A549 treated with DMSO at 1 μM for 4 hours (cell line): ENCODE data around the gene GPR152. TPM values are rescaled to one million over a fixed set of nuclear protein-coding genes. Genes with fewer than 3 reads are reported as not detected.

Source experiments
- total RNA-seq: library from RNA; stranded (reverse); fragments of 200-300 nt; extraction: Qiagen RNA extraction; gene quantifications from 5 replicates; pipeline ENCODE4 v1.2.3, GENCODE V29; 2022; ENCODE audit warnings: low read depth

GPR152 gene
- total RNA-seq = 0.06 TPM in 1 of 5 replicates, not detected in the others

GRCh38 chr11:67452141-67452952 lies at the start of gene GPR152:
Gene GPR152 (minus strand): TSS chr11:67452729. CDS start chr11:67452724, 5 bp downstream.

GRCh38 chr11:67482827-67483798 lies 30.6 kb upstream of the GPR152 start, which contains the start of gene AIP:
Gene AIP (plus strand): TSS chr11:67483026. CDS start chr11:67483159, 133 bp downstream.

GRCh38 chr11:67468759-67469507 lies 16.4 kb upstream of the GPR152 start, which contains the start of gene TMEM134:
Gene TMEM134 (minus strand): TSS chr11:67469251. CDS start chr11:67469192, 59 bp downstream.

DNA sequence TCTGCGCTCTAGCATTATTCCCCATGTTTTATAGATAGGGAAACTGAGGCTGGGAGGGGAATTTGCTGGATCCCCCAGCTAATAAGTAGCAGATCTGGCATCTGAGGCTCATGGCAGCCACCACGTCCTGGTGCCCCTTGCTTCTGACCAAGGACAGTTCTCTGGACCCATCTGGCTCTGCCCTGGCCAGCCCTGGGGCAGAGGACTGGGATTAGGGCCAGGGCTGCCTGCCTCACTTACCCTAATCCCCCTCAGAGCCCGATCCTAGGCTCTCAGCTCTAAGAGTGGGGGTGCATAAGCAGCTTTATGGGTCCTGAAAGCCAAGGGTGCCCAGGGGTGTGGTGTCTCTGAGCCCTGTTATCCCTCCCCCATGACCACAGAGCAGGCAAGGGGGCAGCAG lies 2.5 kb upstream of the GPR152 start, which contains the start of gene CABP4:
Gene CABP4 (plus strand): TSS at position 301 of the 400 bp plus-strand sequence. CDS start 70 bp downstream, at position 371.

DNA sequence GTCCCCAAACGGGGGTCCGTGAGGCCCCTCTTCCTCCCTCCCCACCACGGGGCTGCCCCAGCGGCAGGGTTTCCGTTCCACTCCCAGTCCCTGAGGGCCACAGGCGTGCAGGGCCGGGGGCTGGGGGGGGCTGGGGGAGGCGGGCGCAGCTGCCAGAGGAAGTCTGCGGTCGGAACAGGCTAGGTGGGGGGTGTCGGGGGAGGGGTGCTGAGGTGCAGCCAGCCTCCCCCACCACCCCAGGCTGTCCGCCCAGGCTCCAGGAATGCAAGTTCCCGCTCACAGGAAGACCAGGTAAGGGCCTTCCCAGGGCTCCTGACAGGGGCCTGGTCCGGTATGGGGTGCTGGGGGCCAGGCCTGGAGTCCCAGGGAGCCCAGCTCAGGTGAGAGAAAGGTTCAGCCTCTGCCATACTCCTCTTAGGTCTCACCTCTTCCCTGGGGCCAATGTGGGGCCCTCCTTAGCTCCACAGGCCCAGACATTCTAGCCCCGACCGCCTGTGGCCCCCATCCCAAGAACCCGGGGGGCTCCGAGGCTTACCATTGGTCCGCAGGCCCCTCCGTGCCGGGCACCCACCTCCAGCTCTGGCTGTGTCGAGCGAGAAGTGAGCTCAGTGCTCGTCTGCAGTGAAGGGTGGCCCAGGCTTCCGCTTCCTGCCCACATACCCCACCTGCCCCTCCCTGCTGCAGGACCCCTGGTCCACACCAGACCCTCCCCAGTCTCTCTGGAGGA lies 15.3 kb downstream of the GPR152 start, which contains the start of gene PTPRCAP:
Gene PTPRCAP (minus strand): TSS at position 601 of the 727 bp plus-strand sequence. CDS start 63 bp downstream, at position 538.

GRCh38 chr11:67428052-67429001 lies 24.2 kb downstream of the GPR152 start, which contains the start of gene RPS6KB2:
Gene RPS6KB2 (plus strand): TSS chr11:67428494. CDS start chr11:67428546, 52 bp downstream.

GRCh38 chr11:67415501-67416304 lies 36.8 kb downstream of the GPR152 start, which contains the start of gene CARNS1:
Gene CARNS1 (plus strand): TSS chr11:67415678. CDS start chr11:67416200, 522 bp downstream.

GRCh38 chr11:67401495-67402191 lies 50.9 kb downstream of the GPR152 start, which contains the start of gene PPP1CA:
Gene PPP1CA (minus strand): TSS chr11:67401858. CDS start chr11:67401782, 76 bp downstream.

Other genes starting within 250 kb of the GPR152 start
- gene GRK2, start 186.3 kb downstream of the GPR152 start, total RNA-seq = 30.0 to 41.0 TPM (median 37.7 TPM) in 5 replicates
- gene ANKRD13D, start 163.4 kb downstream of the GPR152 start, total RNA-seq = 21.2 to 28.1 TPM (median 25.4 TPM) in 5 replicates
- 18.0 to 27.2 TPM (median 24.5 TPM) in 5 replicates for gene SSH3, start 149.2 kb downstream of the GPR152 start, total RNA-seq
- 209 to 247 TPM (median 230 TPM) in 5 replicates for gene POLD4, start 99.2 kb downstream of the GPR152 start, total RNA-seq
- 42.5 to 51.9 TPM (median 46.1 TPM) in 5 replicates for gene CLCF1, start 79.1 kb downstream of the GPR152 start, total RNA-seq
- gene RAD9A, start 60.7 kb downstream of the GPR152 start, total RNA-seq = 23.8 to 40.0 TPM (median 33.5 TPM) in 5 replicates
- 265 to 309 TPM (median 294 TPM) in 5 replicates for gene PPP1CA, start 50.9 kb downstream of the GPR152 start, total RNA-seq
- gene TBC1D10C, start 48.6 kb downstream of the GPR152 start, total RNA-seq = 0.07 to 0.12 TPM (median 0.07 TPM) in 3 of 5 replicates, not detected in the others
- gene CARNS1, start 37.1 kb downstream of the GPR152 start, total RNA-seq = 0.14 to 0.53 TPM (median 0.18 TPM) in 5 replicates
- 44.4 to 52.3 TPM (median 44.9 TPM) in 5 replicates for gene RPS6KB2, start 24.2 kb downstream of the GPR152 start, total RNA-seq
- gene PTPRCAP, start 15.0 kb downstream of the GPR152 start, total RNA-seq = 0.22 to 0.36 TPM (median 0.30 TPM) in 5 replicates
- gene CORO1B, start 9.3 kb downstream of the GPR152 start, total RNA-seq = 53.5 to 63.8 TPM (median 58.1 TPM) in 5 replicates
- gene CABP4, start 2.6 kb upstream of the GPR152 start, total RNA-seq = not detected in 5 replicates
- 49.3 to 60.6 TPM (median 56.9 TPM) in 5 replicates for gene TMEM134, start 16.5 kb upstream of the GPR152 start, total RNA-seq
- 45.8 to 54.0 TPM (median 47.4 TPM) in 5 replicates for gene AIP, start 30.3 kb upstream of the GPR152 start, total RNA-seq
- gene PITPNM1, start 52.6 kb upstream of the GPR152 start, total RNA-seq = 45.3 to 66.7 TPM (median 53.3 TPM) in 5 replicates
- 67.0 to 103 TPM (median 89.2 TPM) in 5 replicates for gene CDK2AP2, start 55.4 kb upstream of the GPR152 start, total RNA-seq
- gene CABP2, start 70.7 kb upstream of the GPR152 start, total RNA-seq = not detected in 5 replicates
- gene GSTP1, start 131.1 kb upstream of the GPR152 start, total RNA-seq = 1,469 to 1,648 TPM (median 1,554 TPM) in 5 replicates
- 133 to 157 TPM (median 149 TPM) in 5 replicates for gene NDUFV1, start 154.2 kb upstream of the GPR152 start, total RNA-seq
- gene NUDT8, start 177.2 kb upstream of the GPR152 start, total RNA-seq = 8.7 to 14.8 TPM (median 11.6 TPM) in 5 replicates
- gene TBX10, start 187.0 kb upstream of the GPR152 start, total RNA-seq = not detected in 5 replicates
- 0.95 to 1.4 TPM (median 1.3 TPM) in 5 replicates for gene ACY3, start 198.0 kb upstream of the GPR152 start, total RNA-seq
- gene ALDH3B2, start 221.9 kb upstream of the GPR152 start, total RNA-seq = not detected in 5 replicates